Vagina (tissue), 2 donors: Measurements from ENCODE around the gene UBQLN1.
A peak's percentile ranks its signal among the peaks of the same experiment; 100 is the strongest.

ENCODE experiments used
- POLR2A ChIP-seq, 2 donors: fragments of 450-650 bp; IDR thresholded peaks; one replicate each; pipeline ENCODE4 v1.6.1; 2017; ENCODE audit warnings: antibody characterized with exemption in 2 of 2, mild to moderate bottlenecking in 2 of 2, moderate library complexity in 2 of 2
- TF ChIP-seq, protein P1 (sequence below), 3 experiments: fragments of 450-650 bp in 2 of 3; fragments of 200-600 bp in 1 of 3; sonication (generic) in 1 of 3; IDR thresholded peaks; one replicate each; pipeline ENCODE4 v1.5.1; 2017 to 2019; ENCODE audit warnings: antibody characterized with exemption in 3 of 3, mild to moderate bottlenecking in 2 of 3, moderate library complexity in 2 of 3

DNA sequence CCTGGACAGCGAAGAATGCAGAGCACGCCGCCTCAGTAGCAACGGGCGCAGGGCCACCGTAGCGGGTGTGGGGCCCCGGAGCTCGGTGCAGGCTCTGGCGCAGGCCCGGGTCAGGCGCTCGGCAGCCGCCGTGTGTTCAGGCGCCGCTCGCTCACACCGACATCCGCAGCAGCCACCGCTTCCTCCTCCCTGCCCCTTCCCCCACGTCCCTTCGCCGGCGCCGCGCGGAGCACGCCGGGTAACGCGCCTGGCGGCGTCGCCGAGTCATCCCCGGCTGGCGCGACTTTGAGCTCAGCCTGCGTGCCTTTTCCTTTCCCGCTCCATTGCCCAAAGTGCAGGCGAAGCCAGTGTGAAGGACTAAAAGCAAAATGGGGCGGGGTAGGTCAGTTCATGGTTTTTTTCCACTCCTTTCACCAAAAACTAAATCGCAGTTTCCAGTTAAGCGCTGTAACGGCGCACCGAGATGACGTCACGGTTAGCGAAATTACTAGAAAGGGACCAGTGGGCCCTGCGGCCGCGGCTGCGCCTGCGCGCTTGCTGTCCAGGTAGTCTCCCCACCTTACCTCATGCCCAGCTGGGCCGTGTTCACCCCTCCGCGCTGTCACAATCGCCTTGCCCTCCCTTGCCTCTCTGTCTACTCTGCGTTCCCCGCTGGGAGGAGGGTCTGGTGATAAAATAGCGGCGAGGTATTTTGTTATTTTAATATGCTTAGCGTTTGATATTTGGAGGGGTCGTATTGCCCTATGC lies at the start of gene UBQLN1:
- TF ChIP-seq, protein P1, sequence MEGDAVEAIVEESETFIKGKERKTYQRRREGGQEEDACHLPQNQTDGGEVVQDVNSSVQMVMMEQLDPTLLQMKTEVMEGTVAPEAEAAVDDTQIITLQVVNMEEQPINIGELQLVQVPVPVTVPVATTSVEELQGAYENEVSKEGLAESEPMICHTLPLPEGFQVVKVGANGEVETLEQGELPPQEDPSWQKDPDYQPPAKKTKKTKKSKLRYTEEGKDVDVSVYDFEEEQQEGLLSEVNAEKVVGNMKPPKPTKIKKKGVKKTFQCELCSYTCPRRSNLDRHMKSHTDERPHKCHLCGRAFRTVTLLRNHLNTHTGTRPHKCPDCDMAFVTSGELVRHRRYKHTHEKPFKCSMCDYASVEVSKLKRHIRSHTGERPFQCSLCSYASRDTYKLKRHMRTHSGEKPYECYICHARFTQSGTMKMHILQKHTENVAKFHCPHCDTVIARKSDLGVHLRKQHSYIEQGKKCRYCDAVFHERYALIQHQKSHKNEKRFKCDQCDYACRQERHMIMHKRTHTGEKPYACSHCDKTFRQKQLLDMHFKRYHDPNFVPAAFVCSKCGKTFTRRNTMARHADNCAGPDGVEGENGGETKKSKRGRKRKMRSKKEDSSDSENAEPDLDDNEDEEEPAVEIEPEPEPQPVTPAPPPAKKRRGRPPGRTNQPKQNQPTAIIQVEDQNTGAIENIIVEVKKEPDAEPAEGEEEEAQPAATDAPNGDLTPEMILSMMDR (IDR thresholded peaks at IDR 0.05) = no peak
- peak; percentile 54 to 96 for TF ChIP-seq POLR2A (IDR thresholded peaks at IDR 0.05)
